Cardiac septum (tissue), 1 donor: ENCODE results near the gene SLC2A11. TPM values are rescaled to one million over a fixed set of nuclear protein-coding genes. Genes with fewer than 3 reads are reported as not detected.
A peak's percentile ranks its signal among the peaks of the same experiment; 100 is the strongest.

Experiments used
- DNase-seq: peaks from one replicate; pipeline ENCODE4 v3.0.0-alpha.2; 2020; ENCODE audit warnings: low spot score
- intact Hi-C: fragments of 100-400 bp; cut with DNase I; formaldehyde crosslinking; loops from one replicate; pipeline ENCODE4 v1.14.0; 2022
- long read RNA-seq: library from polyadenylated mRNA; unstranded; transcript quantifications from one replicate; pipeline ENCODE4 v2.0.0, GENCODE V29; 2021
- total RNA-seq: library from RNA; stranded (reverse); fragmentation: NEBNext Ultra II Directional; extraction: Animal tissue kit (Norgen Biotek cat#: 25700); gene quantifications from one replicate; pipeline ENCODE4 v1.2.1, GENCODE V29; 2021
- donor health status: DM: no; HTN: no; CAD: no.

SLC2A11 gene
- 19.7 TPM for total RNA-seq
- long read RNA-seq, partial matches to known transcripts: 12 of 28 reads
- long read RNA-seq, other reads (novel, unspliced or antisense): 11 of 28 reads

- intact Hi-C loops: no loop called here
- DNase-seq: peak; percentile 98
Measured at GRCh38 chr22:23857606-23858483, at the start of gene SLC2A11. SLC2A11 (plus strand) TSS chr22:23857875; CDS start chr22:23858000, 125 bp downstream.

GRCh38 chr22:23812378-23812777 is 45.3 kb upstream of the SLC2A11 start:
- intact Hi-C loops: no loop called here
- DNase-seq: no peak

GRCh38 chr22:23815541-23816155 is 42.0 kb upstream of the SLC2A11 start:
- intact Hi-C loops: no loop called here
- DNase-seq: no peak

- intact Hi-C loops: no loop called here
- no peak for DNase-seq
Measured at GRCh38 chr22:23816156-23816976, 41.3 kb upstream of the SLC2A11 start.

- DNase-seq: no peak
- intact Hi-C loops: no loop called here
Measured at GRCh38 chr22:23817146-23817545, 40.5 kb upstream of the SLC2A11 start.

- DNase-seq: no peak
- intact Hi-C loops: no loop called here
Measured at GRCh38 chr22:23818541-23818940, 39.1 kb upstream of the SLC2A11 start.

GRCh38 chr22:23820748-23821211 is 36.9 kb upstream of the SLC2A11 start:
- intact Hi-C loops: no loop called here
- DNase-seq: no peak

- intact Hi-C loops: no loop called here
- DNase-seq: no peak
Measured at GRCh38 chr22:23822101-23822671, 35.5 kb upstream of the SLC2A11 start.

- intact Hi-C loops: loop anchor here (1.0 kb wide), 2 partner anchors 12 to 23 kb away; no protein-coding TSS in a partner anchor
- DNase-seq: no peak
Measured at GRCh38 chr22:23823331-23823791, 34.3 kb upstream of the SLC2A11 start.

- intact Hi-C loops: no loop called here
- no peak for DNase-seq
Measured at GRCh38 chr22:23824476-23825245, 33.0 kb upstream of the SLC2A11 start.

- no peak for DNase-seq
- intact Hi-C loops: no loop called here
Measured at GRCh38 chr22:23825246-23825905, 32.3 kb upstream of the SLC2A11 start.

- intact Hi-C loops: no loop called here
- no peak for DNase-seq
Measured at GRCh38 chr22:23826510-23827350, 30.9 kb upstream of the SLC2A11 start.

GRCh38 chr22:23827351-23827995 is 30.2 kb upstream of the SLC2A11 start:
- no peak for DNase-seq
- intact Hi-C loops: no loop called here

GRCh38 chr22:23828800-23829680 is 28.6 kb upstream of the SLC2A11 start:
- DNase-seq: no peak
- intact Hi-C loops: no loop called here

GRCh38 chr22:23829845-23830372 is 27.8 kb upstream of the SLC2A11 start:
- DNase-seq: peak; percentile 24
- intact Hi-C loops: no loop called here

- intact Hi-C loops: no loop called here
- DNase-seq: no peak
Measured at GRCh38 chr22:23831261-23831660, 26.4 kb upstream of the SLC2A11 start.
